Upper lobe of left lung (tissue), 4 donors: ENCODE results near the gene C14orf39.

ENCODE experiments used
- CTCF ChIP-seq, 6 experiments: fragments of 450-650 bp in 4 of 6; fragments of 200-600 bp in 2 of 6; sonication (generic) in 2 of 6; IDR thresholded peaks; one replicate each; pipeline ENCODE4 v1.5.1; 2016 to 2019; ENCODE audit warnings: antibody characterized with exemption in 6 of 6
- EP300 ChIP-seq, 4 donors: sonication (generic); formaldehyde crosslinking; IDR thresholded peaks; one replicate each; pipeline ENCODE4 v1.5.1; 2017; ENCODE audit warnings: antibody characterized with exemption in 4 of 4, control low read depth in 2 of 4
- POLR2A ChIP-seq, 4 donors: fragments of 450-650 bp; IDR thresholded peaks; one replicate each; pipeline ENCODE4 v1.5.1; 2016 to 2017; ENCODE audit warnings: antibody characterized with exemption in 4 of 4, mild to moderate bottlenecking in 2 of 4
- POLR2AphosphoS5 ChIP-seq, 2 donors: sonication (generic); formaldehyde crosslinking; IDR thresholded peaks; one replicate each; pipeline ENCODE4 v1.5.1; 2017; ENCODE audit warnings: antibody characterized with exemption in 2 of 2

DNA sequence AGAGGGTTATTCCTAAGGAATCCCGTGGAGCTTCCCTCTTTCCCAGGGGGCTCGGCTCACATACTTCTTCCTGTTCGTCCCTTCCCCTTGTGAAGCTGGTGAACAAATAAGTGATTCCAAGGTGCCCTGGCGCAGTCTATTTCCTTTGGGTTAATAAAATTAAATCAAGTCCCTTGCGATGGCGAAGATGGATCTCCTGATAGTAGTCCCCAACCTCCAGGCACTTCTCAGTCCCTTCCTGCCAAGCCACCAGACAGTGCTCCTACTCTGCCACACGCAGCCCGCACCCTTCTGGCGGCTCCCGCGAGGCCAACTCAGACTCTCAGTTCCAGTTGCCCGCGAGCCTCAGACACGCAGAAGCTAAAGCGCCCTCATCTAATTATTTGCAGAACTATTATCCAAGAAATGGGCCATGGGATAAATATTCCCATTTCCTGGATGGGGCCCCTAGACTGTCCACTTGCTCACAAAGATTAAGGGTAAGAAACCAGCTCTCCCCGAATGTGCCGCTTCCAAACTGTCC lies 20.7 kb upstream of the C14orf39 start:
- no peak for TF ChIP-seq EP300 (IDR thresholded peaks at IDR 0.05)
- TF ChIP-seq CTCF (IDR thresholded peaks at IDR 0.05), result no peak
- no peak for TF ChIP-seq POLR2A (IDR thresholded peaks at IDR 0.05)
- no peak for TF ChIP-seq POLR2AphosphoS5 (IDR thresholded peaks at IDR 0.05)
